Measurements from ENCODE around the gene MTMR1. TPM values are rescaled to one million over a fixed set of nuclear protein-coding genes. Genes with fewer than 3 reads are reported as not detected.

The MTMR1 gene
- total and polyA plus RNA-seq, 2 donors (not counting 3 experiments of a cell fraction or from before 2014, with no cell fraction given), result 17.1 to 20.3 TPM

- Histone ChIP-seq H3K36me3 (ENCODE audit: control insufficient read depth in 2 of 2, extremely low read depth in 1 of 2, insufficient read depth in 2 of 2, low read length in 2 of 2) (no peaks in the 10 kb centered on the region), H3K9me1 (replicated peaks; ENCODE audit: control insufficient read depth, extremely low read depth, insufficient read depth, low read length) (no peaks in the 10 kb centered on the region), H3K4me1 (ENCODE audit: control insufficient read depth, extremely low read depth, insufficient read depth, low read length) (peaks cover 20% of the 10 kb centered on the region), H3K79me2 (ENCODE audit: control insufficient read depth, insufficient read depth, low read length) (peaks cover 14% of the 10 kb centered on the region), H3K9ac (replicated peaks; ENCODE audit: extremely low read depth, insufficient read depth, low read length) (no peak overlapping the region), H2AFZ (ENCODE audit: low read depth, low read length) (no peak overlapping the region), H4K20me1 (replicated peaks; ENCODE audit: control insufficient read depth, extremely low read depth, insufficient read depth, low read length) (no peaks in the 10 kb centered on the region), H3K9me3 (replicated peaks; ENCODE audit: control insufficient read depth, insufficient read depth, low read length) (no peaks in the 10 kb centered on the region), H3K27me3 (ENCODE audit: control insufficient read depth in 2 of 2, insufficient read depth in 2 of 2, low read length in 2 of 2) (no peaks in the 10 kb centered on the region), H3K27ac (ENCODE audit: insufficient read depth, low read depth, low read length) (peak overlapping the region; percentile 50), H3K4me2 (ENCODE audit: insufficient read depth, low read length) (no peak overlapping the region), H3K4me3 (replicated peaks in 1 of 3; ENCODE audit: insufficient read depth in 1 of 3, low read depth in 1 of 3, low read length in 3 of 3) (no peak overlapping the region)
- TF ChIP-seq POLR2A (IDR thresholded peaks at IDR 0.05; ENCODE audit: low read depth, low read length), result no peak
- TF ChIP-seq FOS (IDR thresholded peaks at IDR 0.05; ENCODE audit: borderline replicate concordance, insufficient read depth, low read length), result peak; percentile 70
- intact Hi-C loops (cut with micrococcal nuclease), result no loop called here
- DNase-seq (ENCODE audit: low read depth, low spot score), result no peak
- dilution Hi-C loops (cut with MboI; ENCODE audit: extremely low pct_ligation_motif_present, low sequenced_read_pairs), result no loop called here
- peak; percentile 56 for FAIRE-seq
- ChIA-PET CTCF (interaction anchor here (1.2 to 1.3 kb wide), 2 partner anchors 25 to 751 kb away, joined by 3 to 4 read pairs; no protein-coding TSS in a partner anchor), POLR2A (no interaction called here)
- no TSS peak for BruUV-seq (replicated peaks)
Observed at GRCh38 chrX:150690126-150690525, 3.1 kb upstream of the MTMR1 start.

- H3K79me2 ChIP-seq (ENCODE audit: control insufficient read depth, insufficient read depth, low read length), result peaks cover 32% of the 10 kb centered on the region
- H3K36me3 ChIP-seq (ENCODE audit: control insufficient read depth in 2 of 2, extremely low read depth in 1 of 2, insufficient read depth in 2 of 2, low read length in 2 of 2), result no peaks in the 10 kb centered on the region
- peak overlapping the region; percentile 66 for H3K9ac ChIP-seq (replicated peaks; ENCODE audit: extremely low read depth, insufficient read depth, low read length)
- H3K9me3 ChIP-seq (replicated peaks; ENCODE audit: control insufficient read depth, insufficient read depth, low read length), result no peaks in the 10 kb centered on the region
- H3K9me1 ChIP-seq (replicated peaks; ENCODE audit: control insufficient read depth, extremely low read depth, insufficient read depth, low read length), result no peaks in the 10 kb centered on the region
- no peaks in the 10 kb centered on the region for H4K20me1 ChIP-seq (replicated peaks; ENCODE audit: control insufficient read depth, extremely low read depth, insufficient read depth, low read length)
- H3K4me2 ChIP-seq (ENCODE audit: insufficient read depth, low read length), result peak overlapping the region; percentile 63
- TF ChIP-seq MYC (IDR thresholded peaks at IDR 0.05; ENCODE audit: low read depth, low read length) (no peak), POLR2A (IDR thresholded peaks at IDR 0.05; ENCODE audit: low read depth, low read length) (no peak), GATA2 (IDR thresholded peaks at IDR 0.05; ENCODE audit: insufficient read depth, insufficient read length, low read depth, low read length) (no peak), JUN (IDR thresholded peaks at IDR 0.05; ENCODE audit: borderline replicate concordance, insufficient read depth, insufficient read length, low read depth) (no peak), POLR2AphosphoS5 (IDR thresholded peaks at IDR 0.05; ENCODE audit: insufficient read depth, low read depth, low read length) (no peak), FOS (IDR thresholded peaks at IDR 0.05; ENCODE audit: borderline replicate concordance, insufficient read depth, low read length) (no peak), EZH2 (IDR thresholded peaks at IDR 0.05; ENCODE audit: borderline replicate concordance, low read depth, low read length, severe bottlenecking) (no peak)
- TF ChIP-seq, protein P1, sequence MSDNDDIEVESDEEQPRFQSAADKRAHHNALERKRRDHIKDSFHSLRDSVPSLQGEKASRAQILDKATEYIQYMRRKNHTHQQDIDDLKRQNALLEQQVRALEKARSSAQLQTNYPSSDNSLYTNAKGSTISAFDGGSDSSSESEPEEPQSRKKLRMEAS (IDR thresholded peaks at IDR 0.05; ENCODE audit: insufficient read depth, insufficient read length), result no peak
- TF ChIP-seq, protein P2, sequence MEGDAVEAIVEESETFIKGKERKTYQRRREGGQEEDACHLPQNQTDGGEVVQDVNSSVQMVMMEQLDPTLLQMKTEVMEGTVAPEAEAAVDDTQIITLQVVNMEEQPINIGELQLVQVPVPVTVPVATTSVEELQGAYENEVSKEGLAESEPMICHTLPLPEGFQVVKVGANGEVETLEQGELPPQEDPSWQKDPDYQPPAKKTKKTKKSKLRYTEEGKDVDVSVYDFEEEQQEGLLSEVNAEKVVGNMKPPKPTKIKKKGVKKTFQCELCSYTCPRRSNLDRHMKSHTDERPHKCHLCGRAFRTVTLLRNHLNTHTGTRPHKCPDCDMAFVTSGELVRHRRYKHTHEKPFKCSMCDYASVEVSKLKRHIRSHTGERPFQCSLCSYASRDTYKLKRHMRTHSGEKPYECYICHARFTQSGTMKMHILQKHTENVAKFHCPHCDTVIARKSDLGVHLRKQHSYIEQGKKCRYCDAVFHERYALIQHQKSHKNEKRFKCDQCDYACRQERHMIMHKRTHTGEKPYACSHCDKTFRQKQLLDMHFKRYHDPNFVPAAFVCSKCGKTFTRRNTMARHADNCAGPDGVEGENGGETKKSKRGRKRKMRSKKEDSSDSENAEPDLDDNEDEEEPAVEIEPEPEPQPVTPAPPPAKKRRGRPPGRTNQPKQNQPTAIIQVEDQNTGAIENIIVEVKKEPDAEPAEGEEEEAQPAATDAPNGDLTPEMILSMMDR (IDR thresholded peaks at IDR 0.05; ENCODE audit: extremely low read depth in 1 of 2, insufficient read depth in 1 of 2, low read depth in 1 of 2, low read length in 2 of 2), result no peak
- peak; percentile 79 for FAIRE-seq
- intact Hi-C loops (cut with micrococcal nuclease) (no loop called here), dilution Hi-C loops (cut with MboI; ENCODE audit: extremely low pct_ligation_motif_present, low sequenced_read_pairs) (no loop called here)
- CTCF ChIA-PET, result interaction anchor here (1.2 to 2.3 kb wide), 2 partner anchors 9 to 12 kb away, joined by 3 to 9 read pairs; no protein-coding TSS in a partner anchor
- no peak for DNase-seq (ENCODE audit: low read depth, low spot score)
- BruUV-seq (replicated peaks), result no TSS peak
- peaks cover 20% of the 10 kb centered on the region for H3K4me1 ChIP-seq (ENCODE audit: control insufficient read depth, extremely low read depth, insufficient read depth, low read length)
- no peaks in the 10 kb centered on the region for H3K27me3 ChIP-seq (ENCODE audit: control insufficient read depth in 2 of 2, insufficient read depth in 2 of 2, low read length in 2 of 2)
- POLR2A ChIA-PET, result no interaction called here
- H3K27ac ChIP-seq (ENCODE audit: insufficient read depth, low read depth, low read length), result no peak overlapping the region
- H2AFZ ChIP-seq (ENCODE audit: low read depth, low read length), result peak overlapping the region; percentile 94
- H3K4me3 ChIP-seq (replicated peaks in 1 of 3; ENCODE audit: insufficient read depth in 1 of 3, low read depth in 1 of 3, low read length in 3 of 3), result peak overlapping the region in 2 of 3 experiments; percentile 44 to 86
Observed at GRCh38 chrX:150692296-150692695, 900 bp upstream of the MTMR1 start.

Measured in endothelial cell of umbilical vein (primary cell).